ENCODE measurements around the gene TBX3.

- TF ChIP-seq GATA2 (IDR thresholded peaks at IDR 0.05; ENCODE audit: low read depth, low read length) (no peak), GATA3 (IDR thresholded peaks at IDR 0.05; ENCODE audit: low read depth, low read length) (no peak)
Measured at GRCh38 chr12:114726092-114726710, 42.2 kb upstream of the TBX3 start.

Measured in SH-SY5Y (cell line).